G401.6 (cell line): Measurements from ENCODE around the gene TSACC.
"Not testable (repeated sequence)": the region's sequence is repeated elsewhere in the genome, so short reads cannot be mapped to it uniquely, and the experiment has no call there.

ENCODE experiments used
- FAIRE-seq: peaks from 2 replicates; lab custom pipeline; 2012; peaks lifted over from hg19 to GRCh38; lab: Jason Lieb, UNC

The TSACC gene

GRCh38 chr1:156346636-156347035 lies 8.3 kb downstream of the TSACC start:
- no peak for FAIRE-seq

- no peak for FAIRE-seq
These were observed 9.0 kb downstream of the TSACC start for GRCh38 chr1:156347331-156347730.

GRCh38 chr1:156352481-156352880 lies 14.2 kb downstream of the TSACC start:
- FAIRE-seq: not testable (repeated sequence)

GRCh38 chr1:156356262-156356874 lies 18.0 kb downstream of the TSACC start:
- FAIRE-seq: no peak

- FAIRE-seq: no peak
These were observed 18.7 kb downstream of the TSACC start for GRCh38 chr1:156356875-156357534.

GRCh38 chr1:156357977-156358376 lies 19.7 kb downstream of the TSACC start:
- no peak for FAIRE-seq

GRCh38 chr1:156358641-156359040 lies 20.3 kb downstream of the TSACC start:
- FAIRE-seq: no peak

- no peak for FAIRE-seq
These were observed 20.9 kb downstream of the TSACC start for GRCh38 chr1:156359249-156359648.

GRCh38 chr1:156359973-156360372 lies 21.6 kb downstream of the TSACC start:
- no peak for FAIRE-seq

- no peak for FAIRE-seq
These were observed 22.2 kb downstream of the TSACC start for GRCh38 chr1:156360534-156360933.

- FAIRE-seq: no peak
These were observed 27.4 kb downstream of the TSACC start for GRCh38 chr1:156365754-156366153.

GRCh38 chr1:156366378-156367166 lies 28.2 kb downstream of the TSACC start:
- no peak for FAIRE-seq

GRCh38 chr1:156367383-156368156 lies 29.2 kb downstream of the TSACC start:
- no peak for FAIRE-seq

- FAIRE-seq: no peak
These were observed 29.9 kb downstream of the TSACC start for GRCh38 chr1:156368157-156368658.

GRCh38 chr1:156368889-156369684 lies 30.8 kb downstream of the TSACC start, which contains the start of gene RHBG:
RHBG (plus strand) TSS chr1:156369211; CDS start chr1:156369250, 39 bp downstream.
- no peak for FAIRE-seq

GRCh38 chr1:156369685-156370286 lies 31.5 kb downstream of the TSACC start:
- FAIRE-seq: not testable (repeated sequence)

GRCh38 chr1:156371553-156372264 lies 33.4 kb downstream of the TSACC start:
- FAIRE-seq: no peak

GRCh38 chr1:156372265-156372586 lies 33.9 kb downstream of the TSACC start:
- FAIRE-seq: no peak

GRCh38 chr1:156372876-156373275 lies 34.5 kb downstream of the TSACC start:
- no peak for FAIRE-seq

GRCh38 chr1:156373546-156373945 lies 35.2 kb downstream of the TSACC start:
- FAIRE-seq: no peak
